Thyroid gland (tissue), 4 donors: Measurements from ENCODE around the gene ALDH4A1.

Source experiments
- POLR2A ChIP-seq, 2 donors: fragments of 450-650 bp; IDR thresholded peaks; one replicate each; pipeline ENCODE4 v1.6.1; 2017; ENCODE audit warnings: antibody characterized with exemption in 2 of 2, mild to moderate bottlenecking in 2 of 2, moderate library complexity in 1 of 2
- TF ChIP-seq, protein P1 (sequence below), 6 experiments: fragments of 200-600 bp in 3 of 6; fragments of 450-650 bp in 3 of 6; sonication (generic) in 3 of 6; IDR thresholded peaks; one replicate each; pipeline ENCODE4 v1.5.1; 2016 to 2019; ENCODE audit warnings: antibody characterized with exemption in 6 of 6, mild to moderate bottlenecking in 2 of 6, inconsistent platforms in 1 of 6, moderate library complexity in 1 of 6

DNA sequence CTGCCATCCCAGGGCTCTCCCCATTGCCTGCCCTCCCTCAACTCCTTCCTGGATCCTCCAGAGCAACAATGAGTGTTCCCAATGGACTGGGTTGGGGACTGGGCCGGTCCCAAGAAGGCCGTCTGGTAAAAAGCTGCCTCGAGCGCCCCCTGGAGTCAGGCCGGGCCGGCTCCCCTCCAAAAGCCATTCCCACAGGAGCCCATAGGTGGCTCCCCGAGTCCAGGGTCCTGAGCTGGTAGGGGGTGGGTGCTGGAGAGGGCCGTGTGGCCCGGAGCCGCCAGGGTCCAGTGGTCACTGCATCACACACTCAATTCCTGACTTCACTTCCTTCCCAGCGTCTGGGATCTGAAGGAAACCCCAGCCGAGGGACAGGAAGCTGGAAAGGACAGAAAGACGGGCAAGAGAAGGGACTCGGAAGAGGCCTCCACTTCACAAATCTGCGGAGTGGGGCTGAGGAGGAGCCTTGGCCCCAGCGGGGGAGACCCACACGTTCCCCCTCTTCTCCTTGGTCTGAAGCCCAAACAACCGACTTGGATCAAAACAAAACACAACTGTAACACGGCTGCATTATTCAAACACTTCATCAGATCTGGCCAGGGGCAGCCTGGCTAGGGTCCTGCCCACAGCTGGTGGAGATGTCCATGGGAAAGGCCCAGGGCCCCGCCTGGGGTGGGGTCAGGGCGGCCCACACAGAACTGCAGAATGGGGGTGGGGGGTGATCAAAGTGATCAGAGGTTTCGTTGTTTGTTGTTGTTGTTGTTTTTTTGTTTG is 10.9 kb upstream of the ALDH4A1 start:
- TF ChIP-seq POLR2A (IDR thresholded peaks at IDR 0.05): peak in 1 of 2 donors; percentile 48
- TF ChIP-seq, protein P1, sequence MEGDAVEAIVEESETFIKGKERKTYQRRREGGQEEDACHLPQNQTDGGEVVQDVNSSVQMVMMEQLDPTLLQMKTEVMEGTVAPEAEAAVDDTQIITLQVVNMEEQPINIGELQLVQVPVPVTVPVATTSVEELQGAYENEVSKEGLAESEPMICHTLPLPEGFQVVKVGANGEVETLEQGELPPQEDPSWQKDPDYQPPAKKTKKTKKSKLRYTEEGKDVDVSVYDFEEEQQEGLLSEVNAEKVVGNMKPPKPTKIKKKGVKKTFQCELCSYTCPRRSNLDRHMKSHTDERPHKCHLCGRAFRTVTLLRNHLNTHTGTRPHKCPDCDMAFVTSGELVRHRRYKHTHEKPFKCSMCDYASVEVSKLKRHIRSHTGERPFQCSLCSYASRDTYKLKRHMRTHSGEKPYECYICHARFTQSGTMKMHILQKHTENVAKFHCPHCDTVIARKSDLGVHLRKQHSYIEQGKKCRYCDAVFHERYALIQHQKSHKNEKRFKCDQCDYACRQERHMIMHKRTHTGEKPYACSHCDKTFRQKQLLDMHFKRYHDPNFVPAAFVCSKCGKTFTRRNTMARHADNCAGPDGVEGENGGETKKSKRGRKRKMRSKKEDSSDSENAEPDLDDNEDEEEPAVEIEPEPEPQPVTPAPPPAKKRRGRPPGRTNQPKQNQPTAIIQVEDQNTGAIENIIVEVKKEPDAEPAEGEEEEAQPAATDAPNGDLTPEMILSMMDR (IDR thresholded peaks at IDR 0.05): peak; percentile 94 to 100 (median 100)
